ENCODE measurements around the gene TPCN2.

Gene TPCN2

DNA sequence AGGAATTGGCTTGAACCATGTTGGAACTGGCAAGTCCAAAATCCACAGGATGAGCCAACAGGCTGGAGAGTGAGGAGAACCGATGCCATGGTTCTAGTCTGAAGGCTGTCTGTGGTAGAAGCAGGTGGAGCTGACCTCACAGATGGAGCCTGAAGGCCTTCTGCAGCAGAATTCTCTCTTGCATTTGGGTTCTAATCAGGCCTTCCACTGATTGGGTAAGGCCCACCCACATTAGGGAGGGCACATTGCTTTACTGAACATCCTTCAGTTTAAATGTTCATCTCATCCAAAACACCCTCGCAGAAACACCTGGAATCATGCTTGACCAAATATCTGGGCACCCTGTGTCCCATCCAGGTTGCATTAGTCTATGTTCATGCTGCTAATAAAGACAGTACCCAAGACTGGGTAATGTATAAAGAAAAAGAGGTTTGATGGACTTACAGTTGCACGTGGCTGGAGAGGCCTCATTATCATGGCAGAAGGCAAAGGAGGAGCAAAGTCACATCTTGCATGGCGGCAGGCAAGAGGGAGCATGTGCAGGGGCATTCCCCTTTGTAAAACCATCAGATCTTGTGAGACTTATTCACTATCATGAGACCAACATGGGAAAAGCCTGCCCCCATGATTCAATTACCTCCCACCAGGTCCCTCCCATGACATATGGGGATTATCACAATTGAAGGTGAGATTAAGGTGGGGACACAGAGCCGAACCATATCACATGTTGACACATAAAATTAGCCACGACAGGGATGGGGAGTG, 122.9 kb downstream of the TPCN2 start:
- DNase-seq: no peak

DNA sequence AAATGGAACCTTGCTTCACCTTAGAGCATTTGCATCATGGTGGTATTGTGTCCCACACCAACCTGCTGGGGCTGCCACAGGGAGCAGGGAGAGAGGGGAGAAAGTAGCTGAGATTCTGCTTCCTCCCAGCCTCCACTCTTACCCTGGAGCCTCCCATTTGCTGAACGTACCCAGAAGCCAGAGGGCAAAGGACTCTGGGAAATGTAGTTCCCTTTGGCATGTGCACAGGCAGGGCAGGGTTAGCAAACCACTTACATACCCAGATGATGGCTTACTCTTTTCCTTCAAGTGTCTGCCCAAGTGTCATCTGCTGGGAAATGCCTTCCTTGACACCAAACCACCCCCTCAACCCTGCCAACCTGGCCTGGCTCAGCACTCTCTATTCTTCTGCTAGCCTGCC, 123.9 kb downstream of the TPCN2 start:
- no peak for DNase-seq

DNA sequence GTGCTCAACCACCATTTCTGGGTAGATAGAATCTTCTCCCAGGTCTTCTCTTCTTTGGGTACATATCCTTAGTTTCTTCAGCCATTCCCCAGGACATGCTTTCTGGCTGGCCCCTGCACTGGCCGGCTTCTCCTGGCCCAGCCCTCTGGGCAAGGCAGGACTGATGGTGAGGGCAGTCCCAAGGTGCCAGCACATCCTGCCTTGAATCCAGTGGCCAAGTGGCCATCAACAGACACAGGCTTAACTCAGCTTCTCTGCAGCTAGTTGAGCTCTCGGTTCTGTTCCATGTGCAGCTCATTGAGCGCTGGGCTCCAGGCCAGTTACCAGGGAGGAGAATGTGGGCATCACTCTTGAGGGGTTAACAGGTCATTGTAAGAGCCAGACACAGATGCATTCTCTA, 124.6 kb downstream of the TPCN2 start:
- no peak for DNase-seq

DNA sequence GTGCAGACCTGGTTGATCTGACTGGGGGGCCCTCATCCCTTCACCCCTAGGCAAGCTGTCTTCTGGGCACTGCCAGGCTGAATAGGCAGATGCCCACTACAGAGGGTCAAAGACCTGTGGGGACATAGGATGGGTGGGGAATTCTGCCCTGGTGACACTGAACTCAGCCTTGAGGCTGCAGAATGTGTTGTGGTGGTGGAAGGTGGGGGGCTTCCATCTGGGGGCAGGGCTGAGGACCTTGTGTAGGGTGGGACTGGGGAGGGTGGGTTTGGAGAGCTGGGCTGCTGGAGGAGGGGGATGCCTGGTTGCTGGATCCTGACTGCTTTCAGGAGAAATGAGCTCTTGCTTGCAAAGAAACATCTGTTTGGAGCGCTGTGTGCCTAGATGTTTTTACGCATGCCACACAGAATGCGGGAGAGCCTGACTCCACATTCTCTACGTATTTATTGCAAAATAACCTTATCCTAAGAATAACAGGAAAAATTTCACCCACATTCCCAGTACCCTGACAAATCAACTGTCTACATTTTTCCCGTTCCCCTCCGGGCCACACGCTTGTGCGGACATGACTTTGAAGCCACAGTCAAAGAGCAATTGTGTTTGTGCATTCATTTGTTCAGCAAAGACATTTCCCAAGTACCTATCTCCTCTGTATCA, 125.3 kb downstream of the TPCN2 start:
- no peak for DNase-seq

DNA sequence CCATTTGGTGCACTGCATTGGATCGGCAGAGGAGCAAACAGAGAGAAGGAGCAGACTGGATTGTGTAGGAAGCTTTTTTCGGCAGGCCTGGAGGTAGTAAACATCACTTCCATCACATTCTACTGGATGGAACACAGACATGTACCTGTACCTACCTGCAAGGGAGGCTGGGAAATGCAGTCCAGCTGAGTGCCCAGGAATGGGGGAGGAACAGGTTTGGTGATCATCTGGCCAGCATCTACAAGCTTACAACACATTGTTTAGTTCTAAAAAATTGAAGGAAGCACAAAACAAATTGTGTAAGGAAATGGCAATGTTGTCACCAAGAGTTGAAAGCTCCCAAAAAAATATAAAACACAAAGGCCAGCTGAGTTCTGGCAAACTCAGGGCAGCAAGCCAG, 126.1 kb downstream of the TPCN2 start:
- DNase-seq: no peak

DNA sequence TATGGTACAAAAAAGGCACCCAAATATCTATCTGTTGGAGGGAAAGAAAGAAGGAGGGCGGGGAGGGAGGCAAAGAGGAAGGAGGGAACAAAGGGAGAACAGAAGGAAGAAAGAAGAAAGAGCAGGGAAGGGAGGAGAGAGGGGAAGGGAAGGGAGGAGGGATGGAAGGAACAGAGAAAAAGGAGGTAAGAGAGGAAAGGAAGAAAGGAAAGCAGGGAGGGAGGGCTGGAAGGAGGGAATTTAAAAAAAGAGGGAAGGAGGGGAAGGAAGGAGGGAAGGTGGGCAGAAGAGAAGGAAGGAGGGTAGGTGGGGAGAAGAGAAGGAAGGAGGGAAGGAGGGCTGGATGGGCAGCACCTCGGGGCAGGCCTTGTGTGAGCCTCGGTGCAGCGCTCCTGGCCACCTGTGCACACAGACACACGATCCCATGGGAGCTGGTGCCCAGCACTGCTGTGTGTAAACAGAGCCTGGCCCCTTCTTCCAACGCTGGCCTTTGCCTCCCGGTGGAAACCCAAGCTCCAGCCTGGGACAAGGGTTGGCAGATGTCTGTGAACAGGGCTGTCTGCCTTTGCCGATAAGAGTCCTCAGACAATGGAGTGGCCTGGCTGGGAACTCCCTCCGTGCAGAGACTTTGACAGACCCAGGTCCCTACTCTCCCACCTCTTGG, 130.2 kb downstream of the TPCN2 start:
- no peak for DNase-seq

DNA sequence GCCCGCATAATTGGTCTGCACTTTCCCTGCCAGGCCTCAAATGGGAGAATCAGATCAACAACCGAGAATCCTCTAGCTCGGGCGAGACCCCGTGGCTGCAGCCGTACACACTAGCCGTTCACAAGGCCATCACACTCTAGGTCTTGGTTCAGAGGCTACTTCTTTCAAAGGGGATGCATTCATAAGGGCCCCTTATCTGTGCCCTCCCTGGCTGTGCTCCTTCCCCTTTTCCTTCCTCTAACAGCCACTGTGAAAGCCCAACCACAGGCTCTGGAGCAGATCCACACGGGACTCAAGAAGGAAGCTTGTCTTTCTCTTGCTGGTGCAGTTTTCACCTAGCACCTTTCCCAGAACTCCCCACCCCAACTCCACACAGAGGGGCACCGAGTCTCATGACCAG, 131.5 kb downstream of the TPCN2 start:
- no peak for DNase-seq

DNA sequence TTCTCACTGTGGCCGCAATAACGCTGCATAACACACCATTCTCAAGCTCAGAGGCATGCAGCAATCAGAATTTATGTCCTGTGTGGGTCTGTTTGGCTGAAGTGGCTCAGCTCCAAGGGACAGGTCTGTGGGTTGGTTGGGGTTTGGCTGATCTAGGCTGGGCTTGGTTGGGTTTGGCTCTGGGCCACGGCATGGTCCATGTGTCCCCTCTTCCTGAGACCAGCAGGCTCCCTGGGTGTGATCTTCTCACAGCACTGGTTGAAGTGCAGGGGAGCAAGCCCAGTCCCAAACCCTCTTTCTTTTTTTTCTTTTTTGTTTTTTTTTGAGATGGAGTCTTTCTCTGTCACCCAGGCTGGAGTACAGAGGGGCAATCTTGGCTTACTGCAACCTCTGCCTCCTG, 132.0 kb downstream of the TPCN2 start:
- no peak for DNase-seq

DNA sequence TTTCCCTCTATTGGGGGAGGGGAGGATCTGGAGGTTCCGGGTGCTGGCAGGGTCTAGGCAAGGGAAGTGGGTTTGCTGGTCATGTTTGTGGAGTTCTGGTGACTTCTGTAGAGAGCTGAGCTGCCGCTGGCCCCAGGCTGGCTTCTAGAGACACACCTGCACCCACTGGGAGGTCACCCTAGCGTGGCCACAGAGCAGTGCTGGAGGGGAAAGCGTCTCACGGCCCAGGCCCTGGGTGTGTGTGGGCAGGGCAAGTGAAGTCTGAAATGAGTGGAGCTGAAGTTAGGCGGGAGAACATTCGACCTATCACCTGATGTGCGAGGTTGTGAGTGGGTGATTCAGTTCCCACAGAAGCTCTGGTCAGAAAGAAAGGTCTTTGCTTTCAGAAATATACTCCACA, 134.9 kb downstream of the TPCN2 start:
- no peak for DNase-seq
